ENCODE measurements around the gene SSB.
A peak's percentile ranks its signal among the peaks of the same experiment; 100 is the strongest.

The SSB gene

GRCh38 chr2:169790581-169790980, 8.1 kb upstream of the SSB start:
- TF ChIP-seq, protein P1, sequence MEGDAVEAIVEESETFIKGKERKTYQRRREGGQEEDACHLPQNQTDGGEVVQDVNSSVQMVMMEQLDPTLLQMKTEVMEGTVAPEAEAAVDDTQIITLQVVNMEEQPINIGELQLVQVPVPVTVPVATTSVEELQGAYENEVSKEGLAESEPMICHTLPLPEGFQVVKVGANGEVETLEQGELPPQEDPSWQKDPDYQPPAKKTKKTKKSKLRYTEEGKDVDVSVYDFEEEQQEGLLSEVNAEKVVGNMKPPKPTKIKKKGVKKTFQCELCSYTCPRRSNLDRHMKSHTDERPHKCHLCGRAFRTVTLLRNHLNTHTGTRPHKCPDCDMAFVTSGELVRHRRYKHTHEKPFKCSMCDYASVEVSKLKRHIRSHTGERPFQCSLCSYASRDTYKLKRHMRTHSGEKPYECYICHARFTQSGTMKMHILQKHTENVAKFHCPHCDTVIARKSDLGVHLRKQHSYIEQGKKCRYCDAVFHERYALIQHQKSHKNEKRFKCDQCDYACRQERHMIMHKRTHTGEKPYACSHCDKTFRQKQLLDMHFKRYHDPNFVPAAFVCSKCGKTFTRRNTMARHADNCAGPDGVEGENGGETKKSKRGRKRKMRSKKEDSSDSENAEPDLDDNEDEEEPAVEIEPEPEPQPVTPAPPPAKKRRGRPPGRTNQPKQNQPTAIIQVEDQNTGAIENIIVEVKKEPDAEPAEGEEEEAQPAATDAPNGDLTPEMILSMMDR (conservative IDR thresholded peaks at IDR 0.05), result no peak
- TF ChIP-seq ZFX (IDR thresholded peaks at IDR 0.05), result no peak
- no peak overlapping the region for H3K27ac ChIP-seq

- TF ChIP-seq, protein P1 (conservative IDR thresholded peaks at IDR 0.05), result no peak
- TF ChIP-seq ZFX (IDR thresholded peaks at IDR 0.05), result no peak
- H3K27ac ChIP-seq, result no peak overlapping the region
Observed at GRCh38 chr2:169795181-169795580, 3.5 kb upstream of the SSB start.

GRCh38 chr2:169796441-169796840, 2.2 kb upstream of the SSB start:
- H3K27ac ChIP-seq, result no peak overlapping the region
- TF ChIP-seq, protein P1 (conservative IDR thresholded peaks at IDR 0.05), result no peak

- H3K27ac ChIP-seq, result no peak overlapping the region
- TF ChIP-seq, protein P1 (conservative IDR thresholded peaks at IDR 0.05), result no peak
- no peak for TF ChIP-seq ZFX (IDR thresholded peaks at IDR 0.05)
Observed at GRCh38 chr2:169797601-169798000, 1.1 kb upstream of the SSB start.

DNA sequence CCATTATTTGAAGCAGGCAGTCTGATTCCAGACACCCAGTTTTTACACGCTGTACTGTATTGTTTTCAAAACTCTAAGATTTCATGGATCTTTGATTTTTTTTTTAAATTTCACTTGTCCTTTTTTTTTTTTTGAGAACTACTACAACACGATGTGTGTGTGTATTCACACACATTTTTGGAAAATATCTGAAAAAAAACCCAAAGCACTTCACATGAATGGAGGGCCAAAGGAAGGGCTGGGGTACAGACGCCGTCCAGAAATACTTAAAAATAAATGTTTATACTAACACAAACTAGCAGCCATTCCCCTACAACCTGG, 314 bp upstream of the SSB start:
- no peak for TF ChIP-seq ZFX (IDR thresholded peaks at IDR 0.05)
- TF ChIP-seq, protein P1 (conservative IDR thresholded peaks at IDR 0.05), result no peak
- H3K27ac ChIP-seq, result peak overlapping the region; percentile 85

- no peak overlapping the region for H3K27ac ChIP-seq
- no peak for TF ChIP-seq ZFX (IDR thresholded peaks at IDR 0.05)
Observed at GRCh38 chr2:169803480-169803879, 4.8 kb downstream of the SSB start.

GRCh38 chr2:169806586-169806985, 7.9 kb downstream of the SSB start:
- TF ChIP-seq, protein P1 (conservative IDR thresholded peaks at IDR 0.05), result no peak
- no peak for TF ChIP-seq ZFX (IDR thresholded peaks at IDR 0.05)
- no peak overlapping the region for H3K27ac ChIP-seq

DNA sequence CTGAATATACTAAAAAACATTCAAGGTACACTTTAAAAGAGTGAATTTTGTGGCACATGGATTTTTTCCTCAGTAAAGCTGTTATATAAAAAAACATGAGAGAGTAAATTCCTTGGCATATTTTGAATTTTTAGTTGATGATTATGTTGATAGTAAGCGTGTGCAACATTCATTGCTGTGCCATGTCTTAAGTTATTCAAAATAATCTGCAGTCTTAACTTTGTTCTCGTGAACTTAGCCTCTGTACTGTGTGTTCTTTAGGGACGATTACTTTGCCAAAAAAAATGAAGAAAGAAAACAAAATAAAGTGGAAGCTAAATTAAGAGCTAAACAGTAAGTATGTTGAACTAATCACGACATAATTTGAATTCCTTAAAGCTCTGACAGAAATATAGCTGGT, 9.6 kb downstream of the SSB start:
- TF ChIP-seq, protein P1 (conservative IDR thresholded peaks at IDR 0.05), result no peak
- no peak for TF ChIP-seq ZFX (IDR thresholded peaks at IDR 0.05)

More for the DNA sequence above, 9.6 kb downstream of the SSB start:
- H3K27ac ChIP-seq, result no peak overlapping the region
